SK-N-MC (cell line): ENCODE data around the gene SWAP70.
"Not testable (repeated sequence)": the region's sequence is repeated elsewhere in the genome, so short reads cannot be mapped to it uniquely, and the experiment has no call there.

Experiments used
- EZH2 ChIP-seq: fragments of 200-600 bp; sonication (generic); IDR thresholded peaks from one replicate; pipeline ENCODE4 v1.6.1; 2017; ENCODE audit warnings: antibody characterized with exemption
- POLR2AphosphoS5 ChIP-seq: IDR thresholded peaks from 2 replicates; pipeline ENCODE4 v1.6.1; 2012; ENCODE audit warnings: mild to moderate bottlenecking, low read depth, low read length, borderline replicate concordance

- TF ChIP-seq POLR2AphosphoS5, EZH2: not testable (repeated sequence)
These were observed 41.5 kb downstream of the SWAP70 start for GRCh38 chr11:9705361-9705760.
